Measurements from ENCODE around the gene TMEM131.
"Not testable (repeated sequence)": the region's sequence is repeated elsewhere in the genome, so short reads cannot be mapped to it uniquely, and the experiment has no call there.

The TMEM131 gene

DNA sequence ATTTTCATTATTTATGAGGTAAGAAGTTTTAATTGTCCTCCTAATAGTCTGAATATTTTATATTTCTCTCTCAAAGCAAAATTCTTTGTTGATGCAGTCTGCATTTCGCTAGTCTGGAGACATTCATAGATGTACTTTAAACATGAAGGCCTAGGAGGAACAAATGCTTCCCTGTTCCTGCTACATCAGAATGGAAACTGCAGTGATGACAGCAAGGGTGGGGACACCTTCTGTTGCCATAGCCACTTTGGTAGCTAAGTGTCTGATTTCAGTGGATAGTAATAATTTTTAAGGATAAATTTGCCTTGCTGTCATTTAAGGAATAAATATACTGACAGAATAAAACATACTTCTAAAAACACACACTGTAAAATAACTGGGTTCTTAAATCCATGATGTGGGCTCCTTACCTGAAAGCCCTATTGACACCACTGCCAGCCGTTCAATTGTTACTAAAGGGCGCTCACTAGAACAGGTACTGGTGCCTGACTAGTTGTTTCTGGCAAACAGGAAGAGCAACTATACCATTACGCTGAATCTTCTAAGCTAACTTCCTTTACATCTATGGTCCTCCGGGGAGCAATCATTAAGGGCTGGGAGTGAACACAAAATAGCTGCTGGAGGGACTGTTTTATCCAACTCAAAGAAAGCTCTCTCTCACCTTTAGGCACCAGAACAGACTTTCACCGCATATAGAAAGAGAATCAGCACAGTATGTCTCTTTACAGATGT is 88.2 kb downstream of the TMEM131 start:
- TF ChIP-seq CTCF (conservative IDR thresholded peaks at IDR 0.05) (no peak), ZFX (IDR thresholded peaks at IDR 0.05) (no peak)
- no peak overlapping the region for H3K27ac ChIP-seq

GRCh38 chr2:97906307-97906706 is 89.4 kb downstream of the TMEM131 start:
- no peak for TF ChIP-seq ZFX (IDR thresholded peaks at IDR 0.05)
- TF ChIP-seq CTCF (conservative IDR thresholded peaks at IDR 0.05) = no peak
- H3K27ac ChIP-seq = no peak overlapping the region

DNA sequence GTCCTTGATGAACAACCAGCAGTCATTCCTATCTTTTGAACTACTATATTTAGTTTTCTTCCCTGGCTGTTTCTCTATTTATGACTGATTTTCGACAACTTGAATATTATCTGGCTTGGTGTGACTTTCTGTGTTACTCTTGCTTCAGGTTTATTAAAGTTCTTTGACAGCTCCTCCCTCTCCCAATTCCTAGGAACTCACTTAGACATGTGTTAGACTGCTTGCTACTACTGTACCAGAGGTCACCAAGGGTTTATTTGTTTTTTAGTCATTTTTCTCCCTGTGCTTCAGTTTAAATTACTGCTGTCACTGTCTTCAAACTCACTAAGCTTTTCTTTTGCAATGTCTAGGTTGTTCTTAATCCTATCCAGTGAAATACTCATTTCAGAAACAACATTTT is 90.5 kb downstream of the TMEM131 start:
- TF ChIP-seq CTCF (conservative IDR thresholded peaks at IDR 0.05) (no peak), ZFX (IDR thresholded peaks at IDR 0.05) (no peak)
- no peak overlapping the region for H3K27ac ChIP-seq

DNA sequence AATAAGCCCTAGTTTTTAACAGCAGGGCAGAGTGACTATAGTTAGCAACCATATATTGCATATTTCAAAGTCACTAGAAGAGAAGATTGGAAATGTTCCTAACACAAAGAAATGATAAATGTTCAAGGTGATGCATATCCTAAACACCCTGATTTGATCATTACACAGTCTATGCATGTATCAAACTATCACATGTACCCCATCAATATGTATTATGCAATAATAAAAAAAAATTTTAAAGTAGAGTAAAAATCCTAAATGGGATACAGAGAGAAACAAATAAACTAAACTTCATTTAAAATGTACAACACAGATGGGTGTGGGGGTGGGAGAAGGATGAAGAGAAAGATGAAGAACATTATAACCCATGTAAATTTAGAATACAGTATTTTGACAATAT is 93.9 kb downstream of the TMEM131 start:
- no peak for TF ChIP-seq ZFX (IDR thresholded peaks at IDR 0.05)
- no peak for TF ChIP-seq CTCF (conservative IDR thresholded peaks at IDR 0.05)
- H3K27ac ChIP-seq = no peak overlapping the region

DNA sequence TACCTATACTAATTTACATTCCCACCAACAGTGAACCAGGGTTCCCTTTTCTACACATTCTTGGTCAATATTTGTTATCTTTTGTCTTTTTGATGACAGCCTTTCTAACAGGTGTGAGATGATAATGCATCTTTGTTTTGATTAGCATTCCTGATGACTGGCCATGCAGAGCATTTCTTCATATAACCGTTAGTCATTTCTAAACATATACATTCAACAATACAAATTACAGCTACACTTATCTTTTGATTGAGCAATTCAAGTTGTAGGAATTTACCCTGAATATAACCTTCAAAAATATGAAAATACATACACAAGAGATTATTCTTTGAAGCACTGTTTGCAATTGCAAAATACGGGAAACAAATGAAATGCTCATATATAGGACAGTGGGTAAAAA is 94.9 kb downstream of the TMEM131 start:
- TF ChIP-seq ZFX (IDR thresholded peaks at IDR 0.05) = no peak
- no peak for TF ChIP-seq CTCF (conservative IDR thresholded peaks at IDR 0.05)
- no peak overlapping the region for H3K27ac ChIP-seq

GRCh38 chr2:97893042-97893441 is 102.7 kb downstream of the TMEM131 start:
- H3K27ac ChIP-seq = not testable (repeated sequence)

DNA sequence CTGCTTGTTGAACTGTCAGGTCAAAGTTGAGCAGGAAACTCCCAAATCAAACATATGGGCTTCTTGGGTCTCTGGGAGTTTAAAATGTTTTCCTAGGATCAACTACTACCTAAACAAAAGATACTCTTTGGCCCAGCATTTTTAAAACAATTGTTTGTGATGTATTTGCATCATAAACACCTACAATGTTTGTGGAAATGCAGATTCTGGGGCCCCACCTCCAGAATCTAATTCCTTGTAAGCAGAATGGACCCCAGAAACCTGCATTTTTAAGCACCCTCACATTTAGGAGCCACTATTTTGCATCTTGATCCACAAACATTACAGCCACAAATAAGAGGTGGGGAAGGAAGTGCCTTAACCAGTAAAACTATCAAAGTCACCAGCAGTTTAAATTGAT is 104.1 kb downstream of the TMEM131 start:
- TF ChIP-seq CTCF (conservative IDR thresholded peaks at IDR 0.05) (no peak), ZFX (IDR thresholded peaks at IDR 0.05) (no peak)
- no peak overlapping the region for H3K27ac ChIP-seq

GRCh38 chr2:97889156-97889555 is 106.6 kb downstream of the TMEM131 start:
- H3K27ac ChIP-seq = no peak overlapping the region
- TF ChIP-seq ZFX (IDR thresholded peaks at IDR 0.05) (no peak), CTCF (conservative IDR thresholded peaks at IDR 0.05) (no peak)
